ENCODE results near the gene DOHH. TPM values are rescaled to one million over a fixed set of nuclear protein-coding genes. Genes with fewer than 3 reads are reported as not detected.

Gene DOHH
- polyA plus RNA-seq, 2 donors = 14.9 to 16.7 TPM

- no peaks in the 10 kb centered on the region for H3K27me3 ChIP-seq (ENCODE audit: control insufficient read depth in 1 of 2, insufficient read depth in 2 of 2, low read length in 2 of 2)
- H3K9me3 ChIP-seq (ENCODE audit: control insufficient read depth in 2 of 2, insufficient read depth in 1 of 2, low read depth in 1 of 2, low read length in 1 of 2) = no peaks in the 10 kb centered on the region
- no peak overlapping the region for H3K4me3 ChIP-seq (ENCODE audit: low read depth in 1 of 2, low read length in 2 of 2)
- peaks cover 2 to 36% of the 10 kb centered on the region in 2 donors for H3K36me3 ChIP-seq (ENCODE audit: control insufficient read depth in 2 of 2, insufficient read depth in 2 of 2, low read length in 1 of 2)
- H3K27ac ChIP-seq (ENCODE audit: low read depth in 2 of 2, low read length in 1 of 2) = peak overlapping the region; percentile 77 to 86
- peaks cover 5 to 15% of the 10 kb centered on the region in 2 donors for H3K4me1 ChIP-seq (ENCODE audit: control insufficient read depth in 2 of 2, insufficient read depth in 2 of 2, low read length in 1 of 2)
- 53 to 54% methylated on average over 7 of the region's 7 CpGs for WGBS, 2 donors
Observed at GRCh38 chr19:3521104-3521445, 20.6 kb upstream of the DOHH start.

- 63 to 71% methylated on average over 37 of the region's 37 CpGs for WGBS, 2 donors
- H3K36me3 ChIP-seq (ENCODE audit: control insufficient read depth in 2 of 2, insufficient read depth in 2 of 2, low read length in 1 of 2) = peaks cover 2 to 30% of the 10 kb centered on the region in 2 donors
- peak overlapping the region; percentile 77 to 86 for H3K27ac ChIP-seq (ENCODE audit: low read depth in 2 of 2, low read length in 1 of 2)
Observed at GRCh38 chr19:3520166-3521103, 20.0 kb upstream of the DOHH start.

GRCh38 chr19:3519126-3519525, 18.7 kb upstream of the DOHH start:
- H3K4me3 ChIP-seq (ENCODE audit: low read depth in 1 of 2, low read length in 2 of 2) = no peak overlapping the region
- no peaks in the 10 kb centered on the region for H3K27me3 ChIP-seq (ENCODE audit: control insufficient read depth in 1 of 2, insufficient read depth in 2 of 2, low read length in 2 of 2)
- H3K4me1 ChIP-seq (ENCODE audit: control insufficient read depth in 2 of 2, insufficient read depth in 2 of 2, low read length in 1 of 2) = peaks cover 5 to 18% of the 10 kb centered on the region in 2 donors
- H3K9me3 ChIP-seq (ENCODE audit: control insufficient read depth in 2 of 2, insufficient read depth in 1 of 2, low read depth in 1 of 2, low read length in 1 of 2) = no peaks in the 10 kb centered on the region
- H3K27ac ChIP-seq (ENCODE audit: low read depth in 2 of 2, low read length in 1 of 2) = no peak overlapping the region
- WGBS, 2 donors = 81 to 84% methylated on average over 18 of the region's 18 CpGs
- H3K36me3 ChIP-seq (ENCODE audit: control insufficient read depth in 2 of 2, insufficient read depth in 2 of 2, low read length in 1 of 2) = peaks cover 2 to 25% of the 10 kb centered on the region in 2 donors

More at GRCh38 chr19:3520166-3521103, 20.0 kb upstream of the DOHH start:
- Histone ChIP-seq H3K27me3 (ENCODE audit: control insufficient read depth in 1 of 2, insufficient read depth in 2 of 2, low read length in 2 of 2) (no peaks in the 10 kb centered on the region), H3K9me3 (ENCODE audit: control insufficient read depth in 2 of 2, insufficient read depth in 1 of 2, low read depth in 1 of 2, low read length in 1 of 2) (no peaks in the 10 kb centered on the region), H3K4me1 (ENCODE audit: control insufficient read depth in 2 of 2, insufficient read depth in 2 of 2, low read length in 1 of 2) (peaks cover 5 to 15% of the 10 kb centered on the region in 2 donors), H3K4me3 (ENCODE audit: low read depth in 1 of 2, low read length in 2 of 2) (no peak overlapping the region)

- Histone ChIP-seq H3K4me3 (ENCODE audit: low read depth in 1 of 2, low read length in 2 of 2) (no peak overlapping the region), H3K27ac (ENCODE audit: low read depth in 2 of 2, low read length in 1 of 2) (no peak overlapping the region), H3K36me3 (ENCODE audit: control insufficient read depth in 2 of 2, insufficient read depth in 2 of 2, low read length in 1 of 2) (peaks cover 1 to 21% of the 10 kb centered on the region in 2 donors), H3K4me1 (ENCODE audit: control insufficient read depth in 2 of 2, insufficient read depth in 2 of 2, low read length in 1 of 2) (peaks cover 5 to 21% of the 10 kb centered on the region in 2 donors), H3K9me3 (ENCODE audit: control insufficient read depth in 2 of 2, insufficient read depth in 1 of 2, low read depth in 1 of 2, low read length in 1 of 2) (no peaks in the 10 kb centered on the region), H3K27me3 (ENCODE audit: control insufficient read depth in 1 of 2, insufficient read depth in 2 of 2, low read length in 2 of 2) (no peaks in the 10 kb centered on the region)
- 83 to 85% methylated on average over 2 of the region's 2 CpGs for WGBS, 2 donors
Observed at GRCh38 chr19:3518659-3519058, 18.2 kb upstream of the DOHH start.

GRCh38 chr19:3518255-3518654, 17.8 kb upstream of the DOHH start:
- H3K4me1 ChIP-seq (ENCODE audit: control insufficient read depth in 2 of 2, insufficient read depth in 2 of 2, low read length in 1 of 2) = peaks cover 5 to 24% of the 10 kb centered on the region in 2 donors
- 81 to 83% methylated on average over 10 of the region's 10 CpGs for WGBS, 2 donors
- H3K27me3 ChIP-seq (ENCODE audit: control insufficient read depth in 1 of 2, insufficient read depth in 2 of 2, low read length in 2 of 2) = no peaks in the 10 kb centered on the region
- no peak overlapping the region for H3K4me3 ChIP-seq (ENCODE audit: low read depth in 1 of 2, low read length in 2 of 2)
- peaks cover 0 to 17% of the 10 kb centered on the region in 2 donors for H3K36me3 ChIP-seq (ENCODE audit: control insufficient read depth in 2 of 2, insufficient read depth in 2 of 2, low read length in 1 of 2)
- no peaks in the 10 kb centered on the region for H3K9me3 ChIP-seq (ENCODE audit: control insufficient read depth in 2 of 2, insufficient read depth in 1 of 2, low read depth in 1 of 2, low read length in 1 of 2)
- no peak overlapping the region for H3K27ac ChIP-seq (ENCODE audit: low read depth in 2 of 2, low read length in 1 of 2)

- H3K4me1 ChIP-seq (ENCODE audit: control insufficient read depth in 2 of 2, insufficient read depth in 2 of 2, low read length in 1 of 2) = peaks cover 5 to 26% of the 10 kb centered on the region in 2 donors
- WGBS, 2 donors = 77 to 96% methylated on average over 2 of the region's 2 CpGs
- no peaks in the 10 kb centered on the region for H3K9me3 ChIP-seq (ENCODE audit: control insufficient read depth in 2 of 2, insufficient read depth in 1 of 2, low read depth in 1 of 2, low read length in 1 of 2)
- H3K36me3 ChIP-seq (ENCODE audit: control insufficient read depth in 2 of 2, insufficient read depth in 2 of 2, low read length in 1 of 2) = peaks cover 0 to 14% of the 10 kb centered on the region in 2 donors
- H3K27ac ChIP-seq (ENCODE audit: low read depth in 2 of 2, low read length in 1 of 2) = no peak overlapping the region
- H3K27me3 ChIP-seq (ENCODE audit: control insufficient read depth in 1 of 2, insufficient read depth in 2 of 2, low read length in 2 of 2) = no peaks in the 10 kb centered on the region
- H3K4me3 ChIP-seq (ENCODE audit: low read depth in 1 of 2, low read length in 2 of 2) = no peak overlapping the region
Observed at GRCh38 chr19:3517638-3518037, 17.2 kb upstream of the DOHH start.

- Histone ChIP-seq H3K4me1 (ENCODE audit: control insufficient read depth in 2 of 2, insufficient read depth in 2 of 2, low read length in 1 of 2) (peaks cover 5 to 23% of the 10 kb centered on the region in 2 donors), H3K4me3 (ENCODE audit: low read depth in 1 of 2, low read length in 2 of 2) (no peak overlapping the region), H3K27me3 (ENCODE audit: control insufficient read depth in 1 of 2, insufficient read depth in 2 of 2, low read length in 2 of 2) (no peaks in the 10 kb centered on the region), H3K9me3 (ENCODE audit: control insufficient read depth in 2 of 2, insufficient read depth in 1 of 2, low read depth in 1 of 2, low read length in 1 of 2) (no peaks in the 10 kb centered on the region), H3K36me3 (ENCODE audit: control insufficient read depth in 2 of 2, insufficient read depth in 2 of 2, low read length in 1 of 2) (peaks cover 0 to 8% of the 10 kb centered on the region in 2 donors), H3K27ac (ENCODE audit: low read depth in 2 of 2, low read length in 1 of 2) (no peak overlapping the region)
- WGBS, 2 donors = 43 to 49% methylated on average over 15 of the region's 15 CpGs
Observed at GRCh38 chr19:3516675-3517207, 16.3 kb upstream of the DOHH start.

- peaks cover 5 to 23% of the 10 kb centered on the region in 2 donors for H3K4me1 ChIP-seq (ENCODE audit: control insufficient read depth in 2 of 2, insufficient read depth in 2 of 2, low read length in 1 of 2)
- no peaks in the 10 kb centered on the region for H3K9me3 ChIP-seq (ENCODE audit: control insufficient read depth in 2 of 2, insufficient read depth in 1 of 2, low read depth in 1 of 2, low read length in 1 of 2)
- H3K27ac ChIP-seq (ENCODE audit: low read depth in 2 of 2, low read length in 1 of 2) = no peak overlapping the region
- 57 to 70% methylated on average over 15 of the region's 15 CpGs for WGBS, 2 donors
- H3K4me3 ChIP-seq (ENCODE audit: low read depth in 1 of 2, low read length in 2 of 2) = no peak overlapping the region
- H3K36me3 ChIP-seq (ENCODE audit: control insufficient read depth in 2 of 2, insufficient read depth in 2 of 2, low read length in 1 of 2) = peaks cover 0 to 8% of the 10 kb centered on the region in 2 donors
- no peaks in the 10 kb centered on the region for H3K27me3 ChIP-seq (ENCODE audit: control insufficient read depth in 1 of 2, insufficient read depth in 2 of 2, low read length in 2 of 2)
Observed at GRCh38 chr19:3515891-3516422, 15.5 kb upstream of the DOHH start.

GRCh38 chr19:3514930-3515329, 14.5 kb upstream of the DOHH start:
- no peaks in the 10 kb centered on the region for H3K27me3 ChIP-seq (ENCODE audit: control insufficient read depth in 1 of 2, insufficient read depth in 2 of 2, low read length in 2 of 2)
- H3K27ac ChIP-seq (ENCODE audit: low read depth in 2 of 2, low read length in 1 of 2) = no peak overlapping the region
- H3K36me3 ChIP-seq (ENCODE audit: control insufficient read depth in 2 of 2, insufficient read depth in 2 of 2, low read length in 1 of 2) = peaks cover 0 to 9% of the 10 kb centered on the region in 2 donors
- no peak overlapping the region for H3K4me3 ChIP-seq (ENCODE audit: low read depth in 1 of 2, low read length in 2 of 2)
- peaks cover under 1 to 17% of the 10 kb centered on the region in 2 donors for H3K4me1 ChIP-seq (ENCODE audit: control insufficient read depth in 2 of 2, insufficient read depth in 2 of 2, low read length in 1 of 2)
- 86 to 87% methylated on average over 12 of the region's 12 CpGs for WGBS, 2 donors
- H3K9me3 ChIP-seq (ENCODE audit: control insufficient read depth in 2 of 2, insufficient read depth in 1 of 2, low read depth in 1 of 2, low read length in 1 of 2) = no peaks in the 10 kb centered on the region

All from esophagus (tissue), 2 donors.